HAP-1 (cell line): ENCODE data around the gene EIF4G2.

ENCODE experiments used
- DNase-seq, 2 experiments: peaks; one replicate each; pipeline ENCODE4 v3.0.0-alpha.2; 2016 to 2020; ENCODE audit warnings: low spot score in 2 of 2
- H3K27me3 ChIP-seq: fragments of 250-450 bp; sonication (Bioruptor Pico); 2 replicates; pipeline ENCODE4 v1.5.1; 2020; ENCODE audit warnings: low read depth, mild to moderate bottlenecking, moderate library complexity
- H3K36me3 ChIP-seq: fragments of 250-450 bp; sonication (Bioruptor Pico); replicated peaks from 2 replicates; pipeline ENCODE4 v1.5.1; 2020; ENCODE audit warnings: mild to moderate bottlenecking
- H3K4me1 ChIP-seq: fragments of 250-450 bp; sonication (Bioruptor Pico); 2 replicates; pipeline ENCODE4 v1.5.1; 2020; ENCODE audit warnings: mild to moderate bottlenecking
- H3K4me3 ChIP-seq: fragments of 250-450 bp; sonication (Bioruptor Pico); 2 replicates; pipeline ENCODE4 v1.5.1; 2020; ENCODE audit warnings: mild to moderate bottlenecking, moderate library complexity
- H3K9me3 ChIP-seq: fragments of 250-450 bp; sonication (Bioruptor Pico); 2 replicates; pipeline ENCODE4 v1.5.1; 2020; ENCODE audit warnings: mild to moderate bottlenecking, moderate library complexity
- in situ Hi-C: fragments of 300-500 bp; cut with MboI; formaldehyde crosslinking; loops from 3 replicates; pipeline ENCODE4 v1.14.3; 2020; ENCODE audit warnings: low sequenced_read_pairs, inconsistent platforms, mixed read lengths

EIF4G2 gene

GRCh38 chr11:10798330-10798928 is 10.3 kb downstream of the EIF4G2 start:
- Histone ChIP-seq H3K27me3 (no peaks in the 10 kb centered on the region), H3K36me3 (peaks cover 79% of the 10 kb centered on the region), H3K4me3 (no peak overlapping the region), H3K9me3 (no peaks in the 10 kb centered on the region), H3K4me1 (no peaks in the 10 kb centered on the region)
- in situ Hi-C loops, result loop anchor here (10.0 to 25.0 kb wide), 2 partner anchors 126 to 464 kb away; no protein-coding TSS in a partner anchor
- DNase-seq, result no peak

- H3K9me3 ChIP-seq, result no peaks in the 10 kb centered on the region; the same call in 1 of the 2 replicates
- DNase-seq, result no peak
- in situ Hi-C loops, result loop anchor here (10.0 to 25.0 kb wide), 2 partner anchors 127 to 465 kb away; no protein-coding TSS in a partner anchor
- peaks cover 70% of the 10 kb centered on the region for H3K36me3 ChIP-seq
- no peaks in the 10 kb centered on the region for H3K27me3 ChIP-seq
- no peak overlapping the region for H3K4me3 ChIP-seq
- peaks cover 5% of the 10 kb centered on the region for H3K4me1 ChIP-seq
Observed at GRCh38 chr11:10797531-10797930, 11.2 kb downstream of the EIF4G2 start.

GRCh38 chr11:10797001-10797400 is 11.7 kb downstream of the EIF4G2 start:
- Histone ChIP-seq H3K4me3 (no peak overlapping the region), H3K4me1 (peaks cover 5% of the 10 kb centered on the region), H3K36me3 (peaks cover 65% of the 10 kb centered on the region), H3K9me3 (no peaks in the 10 kb centered on the region; the same call in 1 of the 2 replicates), H3K27me3 (no peaks in the 10 kb centered on the region)
- DNase-seq, result no peak
- in situ Hi-C loops, result loop anchor here (10.0 to 25.0 kb wide), 2 partner anchors 128 to 465 kb away; no protein-coding TSS in a partner anchor

- no peak for DNase-seq
- Histone ChIP-seq H3K9me3 (no peaks in the 10 kb centered on the region; the same call in 1 of the 2 replicates), H3K27me3 (no peaks in the 10 kb centered on the region), H3K4me1 (peaks cover 5% of the 10 kb centered on the region), H3K4me3 (no peak overlapping the region), H3K36me3 (peaks cover 56% of the 10 kb centered on the region)
- in situ Hi-C loops, result loop anchor here (10.0 to 25.0 kb wide), 2 partner anchors 129 to 466 kb away; no protein-coding TSS in a partner anchor
Observed at GRCh38 chr11:10796191-10796590, 12.5 kb downstream of the EIF4G2 start.

- no peaks in the 10 kb centered on the region; the same call in 1 of the 2 replicates for H3K9me3 ChIP-seq
- no peaks in the 10 kb centered on the region for H3K27me3 ChIP-seq
- peaks cover 11% of the 10 kb centered on the region for H3K4me1 ChIP-seq
- no peak overlapping the region for H3K4me3 ChIP-seq
- peaks cover 31% of the 10 kb centered on the region for H3K36me3 ChIP-seq
- DNase-seq, result no peak
- in situ Hi-C loops, result loop anchor here (5.0 to 25.0 kb wide), 3 partner anchors 131 to 469 kb away; no protein-coding TSS in a partner anchor
Observed at GRCh38 chr11:10793470-10794255, 15.1 kb downstream of the EIF4G2 start.

GRCh38 chr11:10792385-10793068 is 16.2 kb downstream of the EIF4G2 start:
- in situ Hi-C loops, result loop anchor here (5.0 to 25.0 kb wide), 3 partner anchors 132 to 470 kb away; no protein-coding TSS in a partner anchor
- H3K27me3 ChIP-seq, result no peaks in the 10 kb centered on the region
- no peak overlapping the region for H3K4me3 ChIP-seq
- no peaks in the 10 kb centered on the region; the same call in 1 of the 2 replicates for H3K9me3 ChIP-seq
- DNase-seq, result peak; percentile 72 to 97
- H3K36me3 ChIP-seq, result peaks cover 20% of the 10 kb centered on the region
- peaks cover 12% of the 10 kb centered on the region for H3K4me1 ChIP-seq

GRCh38 chr11:10786451-10786850 is 22.3 kb downstream of the EIF4G2 start:
- no peak for DNase-seq
- H3K4me3 ChIP-seq, result no peak overlapping the region
- H3K9me3 ChIP-seq, result no peaks in the 10 kb centered on the region
- H3K27me3 ChIP-seq, result no peaks in the 10 kb centered on the region
- in situ Hi-C loops, result loop anchor here (25.0 kb wide), 1 partner anchor 476 kb away; no protein-coding TSS in a partner anchor
- H3K4me1 ChIP-seq, result peaks cover 21% of the 10 kb centered on the region
- H3K36me3 ChIP-seq, result no peaks in the 10 kb centered on the region

GRCh38 chr11:10785146-10785474 is 23.6 kb downstream of the EIF4G2 start:
- no peak for DNase-seq
- in situ Hi-C loops, result loop anchor here (25.0 kb wide), 1 partner anchor 477 kb away; no protein-coding TSS in a partner anchor
- no peaks in the 10 kb centered on the region for H3K9me3 ChIP-seq

GRCh38 chr11:10784232-10785145 is 24.2 kb downstream of the EIF4G2 start:
- H3K27me3 ChIP-seq, result no peaks in the 10 kb centered on the region
- no peak overlapping the region for H3K4me3 ChIP-seq
- no peaks in the 10 kb centered on the region for H3K9me3 ChIP-seq
- no peaks in the 10 kb centered on the region for H3K36me3 ChIP-seq
- peak; percentile 68 to 70 for DNase-seq
- peaks cover 29% of the 10 kb centered on the region for H3K4me1 ChIP-seq
- in situ Hi-C loops, result loop anchor here (25.0 kb wide), 1 partner anchor 478 kb away; no protein-coding TSS in a partner anchor

More at GRCh38 chr11:10785146-10785474, 23.6 kb downstream of the EIF4G2 start:
- Histone ChIP-seq H3K4me1 (peaks cover 22% of the 10 kb centered on the region), H3K27me3 (no peaks in the 10 kb centered on the region), H3K36me3 (no peaks in the 10 kb centered on the region), H3K4me3 (no peak overlapping the region)

GRCh38 chr11:10780040-10780439 is 28.7 kb downstream of the EIF4G2 start:
- Histone ChIP-seq H3K9me3 (no peaks in the 10 kb centered on the region), H3K4me3 (no peak overlapping the region), H3K27me3 (no peaks in the 10 kb centered on the region), H3K36me3 (peaks cover 22% of the 10 kb centered on the region), H3K4me1 (peaks cover 33% of the 10 kb centered on the region)
- in situ Hi-C loops, result loop anchor here (25.0 kb wide), 1 partner anchor 482 kb away; no protein-coding TSS in a partner anchor
- no peak for DNase-seq

GRCh38 chr11:10779086-10779485 is 29.6 kb downstream of the EIF4G2 start:
- in situ Hi-C loops, result loop anchor here (25.0 kb wide), 1 partner anchor 483 kb away; no protein-coding TSS in a partner anchor
- Histone ChIP-seq H3K4me1 (peaks cover 31% of the 10 kb centered on the region), H3K27me3 (no peaks in the 10 kb centered on the region), H3K36me3 (peaks cover 31% of the 10 kb centered on the region), H3K9me3 (no peaks in the 10 kb centered on the region), H3K4me3 (no peak overlapping the region)
- peak in 1 of 2 experiments; percentile 30 for DNase-seq

- in situ Hi-C loops, result loop anchor here (25.0 kb wide), 1 partner anchor 484 kb away; no protein-coding TSS in a partner anchor
- H3K4me3 ChIP-seq, result no peak overlapping the region
- H3K4me1 ChIP-seq, result peaks cover 29% of the 10 kb centered on the region
- no peak for DNase-seq
- no peaks in the 10 kb centered on the region for H3K9me3 ChIP-seq
- H3K27me3 ChIP-seq, result no peaks in the 10 kb centered on the region
- H3K36me3 ChIP-seq, result peaks cover 38% of the 10 kb centered on the region
Observed at GRCh38 chr11:10778217-10778970, 30.3 kb downstream of the EIF4G2 start.
